GM12878 (cell line): ENCODE results near the gene THSD4. TPM values are rescaled to one million over a fixed set of nuclear protein-coding genes. Genes with fewer than 3 reads are reported as not detected.

ENCODE experiments used
- ATAC-seq: fragments of 200-7000 bp; cut with Tn5 transposase; 3 replicates; pipeline ENCODE4 v1.9.1; 2020; ENCODE audit warnings: mild to moderate bottlenecking, moderate library complexity
- BruUV-seq: library from RNA; stranded (reverse); fragments of 400-500 nt; replicated peaks from 2 replicates; lab custom pipeline; 2021; lab: Mats Ljungman, UMichigan
- CTCF ChIA-PET: fragments of 300-600 bp; sonication (Branson Sonifier 250); formaldehyde crosslinking; extraction: SDS; loops from one replicate; lab custom pipeline; 2021; ENCODE audit warnings: inconsistent platforms; lab: Yijun Ruan, JAX
- POLR2A ChIA-PET: fragments of 350-600 bp; formaldehyde crosslinking; extraction: SDS; loops from one replicate; lab custom pipeline; 2021; ENCODE audit warnings: inconsistent platforms; lab: Charles Lee
- RAD21 ChIA-PET: fragments of 300-600 bp; sonication (Branson Sonifier 250); formaldehyde crosslinking; loops from one replicate; lab custom pipeline; 2023; ENCODE audit warnings: antibody characterized with exemption; ENCODE audit not compliant: unreplicated experiment; lab: Charles Lee
- SMC1A ChIA-PET: fragments of 300-600 bp; sonication (Branson Sonifier 250); formaldehyde crosslinking; loops from one replicate; lab custom pipeline; 2023; ENCODE audit not compliant: unreplicated experiment, uncharacterized antibody; lab: Charles Lee
- DNase-seq: peaks from one replicate; pipeline ENCODE4 v3.0.0-alpha.2; 2011; ENCODE audit warnings: low read depth, low spot score
- FAIRE-seq: peaks from 3 replicates; lab custom pipeline; 2011; peaks lifted over from hg19 to GRCh38; lab: Jason Lieb, UNC
- H2AFZ ChIP-seq: 2 replicates; pipeline ENCODE4 v1.6.0; 2011; ENCODE audit warnings: low read depth, low read length, control low read depth; ENCODE audit not compliant: control insufficient read depth
- H3K27ac ChIP-seq: 2 replicates; pipeline ENCODE4 v1.5.1; 2011; ENCODE audit warnings: control low read depth; ENCODE audit not compliant: control insufficient read depth, insufficient read depth
- H3K27me3 ChIP-seq, 2 experiments: replicated peaks in 1 of 2; 2 replicates each; pipeline versions ENCODE4 v1.6.0 to v1.6.1; 2011; ENCODE audit warnings: low read length in 1 of 2; ENCODE audit not compliant: control insufficient read depth in 2 of 2, insufficient read depth in 2 of 2
- H3K36me3 ChIP-seq, 2 experiments: 2 replicates each; pipeline ENCODE4 v1.5.1; 2011; ENCODE audit warnings: low read length in 1 of 2; ENCODE audit not compliant: control insufficient read depth in 2 of 2, insufficient read depth in 2 of 2
- H3K4me1 ChIP-seq: 2 replicates; pipeline ENCODE4 v1.6.1; 2011; ENCODE audit warnings: mild to moderate bottlenecking, low read length, moderate library complexity, mixed read lengths; ENCODE audit not compliant: control insufficient read depth, insufficient read depth
- H3K4me2 ChIP-seq: 2 replicates; pipeline ENCODE4 v1.6.0; 2011; ENCODE audit warnings: control low read depth; ENCODE audit not compliant: control insufficient read depth, insufficient read depth
- H3K4me3 ChIP-seq: fragments of 200-600 bp; sonication (generic); 2 replicates; pipeline ENCODE4 v1.5.1; 2016
- H3K79me2 ChIP-seq: 2 replicates; pipeline ENCODE4 v1.6.0; 2011; ENCODE audit warnings: low read length; ENCODE audit not compliant: control insufficient read depth, insufficient read depth
- H3K9ac ChIP-seq: 2 replicates; pipeline ENCODE4 v1.8.0; 2011; ENCODE audit warnings: low read length, control low read depth, mixed read lengths; ENCODE audit not compliant: control insufficient read depth, insufficient read depth
- H3K9me3 ChIP-seq: replicated peaks from 3 replicates; pipeline ENCODE4 v1.5.1; 2011; ENCODE audit warnings: mild to moderate bottlenecking, low read length; ENCODE audit not compliant: control insufficient read depth, insufficient read depth
- H4K20me1 ChIP-seq: 2 replicates; pipeline ENCODE4 v1.6.0; 2011; ENCODE audit not compliant: control insufficient read depth, insufficient read depth
- CBFB ChIP-seq: IDR thresholded peaks from 2 replicates; pipeline ENCODE4 v1.6.1; 2016; ENCODE audit warnings: antibody characterized with exemption, low read depth
- WGBS: methylation state at CpG from one replicate; pipeline ENCODE4 v1.1.6; 2016; ENCODE audit warnings: low lambda C conversion rate; ENCODE audit not compliant: insufficient replicate concordance, insufficient coverage; ENCODE audit errors: missing lambda C conversion rate; 5-methylcytosine and 5-hydroxymethylcytosine counted together
- in situ Hi-C: fragments of 300-500 bp; cut with MboI; formaldehyde crosslinking; loops from 9 replicates; pipeline ENCODE4 v1.14.3; 2018; ENCODE audit warnings: mixed read lengths
- intact Hi-C: fragments of 100-400 bp; cut with micrococcal nuclease; formaldehyde crosslinking; loops from one replicate; pipeline ENCODE4 v1.14.2; 2022; ENCODE audit not compliant: unreplicated experiment
- polyA plus RNA-seq, 11 experiments: library from polyadenylated mRNA; depleted of rRNA in 4 of 11; unstranded in 6 of 11; stranded (reverse) in 5 of 11; fragments of >200 nt; fragmentation: Nextera tagmentation in 4 of 11; fragmentation: Illumina TruSeq in 1 of 11; extraction: Ambion mirVana in 4 of 11; extraction: Trizol in 1 of 11; gene quantifications; 1 replicate in 1 of 11; 2 replicates in 10 of 11; pipeline versions ENCODE4 v1.2.1 to v1.2.3, GENCODE V29; 2011 to 2016; ENCODE audit warnings: inconsistent platforms in 2 of 11, missing spikeins in 2 of 11, low read depth in 1 of 11
- total RNA-seq, 4 experiments: library from RNA; depleted of rRNA in 3 of 4; stranded (reverse); fragments of >200 nt in 3 of 4; fragmentation: Illumina TruSeq in 1 of 4; extraction: Trizol in 1 of 4; gene quantifications; 2 replicates each; pipeline versions ENCODE4 v1.2.1 to v1.2.3, GENCODE V29; 2013 to 2021
- TF ChIP-seq, protein P1 (sequence below): fragments of 450-650 bp; IDR thresholded peaks from 2 replicates; pipeline ENCODE4 v1.6.1; 2016; ENCODE audit warnings: mild to moderate bottlenecking, moderate library complexity, borderline replicate concordance
- TF ChIP-seq, protein P2 (sequence below): fragments of 150-350 bp; IDR thresholded peaks from 2 replicates; pipeline ENCODE4 v1.6.1; 2016; ENCODE audit warnings: low read depth, low read length
- TF ChIP-seq, protein P3 (sequence below): IDR thresholded peaks from 2 replicates; pipeline ENCODE4 v1.6.1; 2011; ENCODE audit warnings: low read depth, mild to moderate bottlenecking, low read length, moderate library complexity, borderline replicate concordance; ENCODE audit errors: extremely low read depth

The THSD4 gene
- total and polyA plus RNA-seq, 10 of the 15 experiments (the other 5 are each of a cell fraction or from before 2014, with no cell fraction given), result 0.04 to 0.13 (median 0.05) TPM; not detected in 7

DNA sequence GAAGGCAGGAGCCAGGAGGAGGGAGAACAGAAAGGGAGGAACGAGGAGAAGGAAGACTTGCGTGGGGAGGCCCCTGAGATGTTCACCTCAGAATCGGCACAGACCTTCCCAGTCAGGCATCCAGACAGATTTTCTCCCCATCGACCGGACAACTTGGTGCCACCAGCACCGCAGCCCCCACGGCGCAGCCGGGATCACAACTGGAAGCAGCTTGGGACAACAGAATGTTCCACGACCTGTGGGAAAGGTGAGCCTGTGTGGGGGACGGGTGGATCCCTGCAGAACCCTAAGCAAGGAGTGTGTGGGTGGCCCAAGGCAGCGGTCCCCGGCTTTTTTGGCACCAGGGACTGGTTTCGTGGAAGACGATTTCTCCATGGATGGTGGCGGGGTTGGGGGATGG lies 622.5 kb downstream of the THSD4 start:
- H3K36me3 ChIP-seq, result no peaks in the 10 kb centered on the region
- H4K20me1 ChIP-seq, result no peaks in the 10 kb centered on the region
- TF ChIP-seq, protein P1, sequence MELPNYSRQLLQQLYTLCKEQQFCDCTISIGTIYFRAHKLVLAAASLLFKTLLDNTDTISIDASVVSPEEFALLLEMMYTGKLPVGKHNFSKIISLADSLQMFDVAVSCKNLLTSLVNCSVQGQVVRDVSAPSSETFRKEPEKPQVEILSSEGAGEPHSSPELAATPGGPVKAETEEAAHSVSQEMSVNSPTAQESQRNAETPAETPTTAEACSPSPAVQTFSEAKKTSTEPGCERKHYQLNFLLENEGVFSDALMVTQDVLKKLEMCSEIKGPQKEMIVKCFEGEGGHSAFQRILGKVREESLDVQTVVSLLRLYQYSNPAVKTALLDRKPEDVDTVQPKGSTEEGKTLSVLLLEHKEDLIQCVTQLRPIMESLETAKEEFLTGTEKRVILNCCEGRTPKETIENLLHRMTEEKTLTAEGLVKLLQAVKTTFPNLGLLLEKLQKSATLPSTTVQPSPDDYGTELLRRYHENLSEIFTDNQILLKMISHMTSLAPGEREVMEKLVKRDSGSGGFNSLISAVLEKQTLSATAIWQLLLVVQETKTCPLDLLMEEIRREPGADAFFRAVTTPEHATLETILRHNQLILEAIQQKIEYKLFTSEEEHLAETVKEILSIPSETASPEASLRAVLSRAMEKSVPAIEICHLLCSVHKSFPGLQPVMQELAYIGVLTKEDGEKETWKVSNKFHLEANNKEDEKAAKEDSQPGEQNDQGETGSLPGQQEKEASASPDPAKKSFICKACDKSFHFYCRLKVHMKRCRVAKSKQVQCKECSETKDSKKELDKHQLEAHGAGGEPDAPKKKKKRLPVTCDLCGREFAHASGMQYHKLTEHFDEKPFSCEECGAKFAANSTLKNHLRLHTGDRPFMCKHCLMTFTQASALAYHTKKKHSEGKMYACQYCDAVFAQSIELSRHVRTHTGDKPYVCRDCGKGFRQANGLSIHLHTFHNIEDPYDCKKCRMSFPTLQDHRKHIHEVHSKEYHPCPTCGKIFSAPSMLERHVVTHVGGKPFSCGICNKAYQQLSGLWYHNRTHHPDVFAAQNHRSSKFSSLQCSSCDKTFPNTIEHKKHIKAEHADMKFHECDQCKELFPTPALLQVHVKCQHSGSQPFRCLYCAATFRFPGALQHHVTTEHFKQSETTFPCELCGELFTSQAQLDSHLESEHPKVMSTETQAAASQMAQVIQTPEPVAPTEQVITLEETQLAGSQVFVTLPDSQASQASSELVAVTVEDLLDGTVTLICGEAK, result no peak
- TF ChIP-seq, protein P2, sequence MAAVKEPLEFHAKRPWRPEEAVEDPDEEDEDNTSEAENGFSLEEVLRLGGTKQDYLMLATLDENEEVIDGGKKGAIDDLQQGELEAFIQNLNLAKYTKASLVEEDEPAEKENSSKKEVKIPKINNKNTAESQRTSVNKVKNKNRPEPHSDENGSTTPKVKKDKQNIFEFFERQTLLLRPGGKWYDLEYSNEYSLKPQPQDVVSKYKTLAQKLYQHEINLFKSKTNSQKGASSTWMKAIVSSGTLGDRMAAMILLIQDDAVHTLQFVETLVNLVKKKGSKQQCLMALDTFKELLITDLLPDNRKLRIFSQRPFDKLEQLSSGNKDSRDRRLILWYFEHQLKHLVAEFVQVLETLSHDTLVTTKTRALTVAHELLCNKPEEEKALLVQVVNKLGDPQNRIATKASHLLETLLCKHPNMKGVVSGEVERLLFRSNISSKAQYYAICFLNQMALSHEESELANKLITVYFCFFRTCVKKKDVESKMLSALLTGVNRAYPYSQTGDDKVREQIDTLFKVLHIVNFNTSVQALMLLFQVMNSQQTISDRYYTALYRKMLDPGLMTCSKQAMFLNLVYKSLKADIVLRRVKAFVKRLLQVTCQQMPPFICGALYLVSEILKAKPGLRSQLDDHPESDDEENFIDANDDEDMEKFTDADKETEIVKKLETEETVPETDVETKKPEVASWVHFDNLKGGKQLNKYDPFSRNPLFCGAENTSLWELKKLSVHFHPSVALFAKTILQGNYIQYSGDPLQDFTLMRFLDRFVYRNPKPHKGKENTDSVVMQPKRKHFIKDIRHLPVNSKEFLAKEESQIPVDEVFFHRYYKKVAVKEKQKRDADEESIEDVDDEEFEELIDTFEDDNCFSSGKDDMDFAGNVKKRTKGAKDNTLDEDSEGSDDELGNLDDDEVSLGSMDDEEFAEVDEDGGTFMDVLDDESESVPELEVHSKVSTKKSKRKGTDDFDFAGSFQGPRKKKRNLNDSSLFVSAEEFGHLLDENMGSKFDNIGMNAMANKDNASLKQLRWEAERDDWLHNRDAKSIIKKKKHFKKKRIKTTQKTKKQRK, result no peak
- TF ChIP-seq CBFB, result no peak
- TF ChIP-seq, protein P3, sequence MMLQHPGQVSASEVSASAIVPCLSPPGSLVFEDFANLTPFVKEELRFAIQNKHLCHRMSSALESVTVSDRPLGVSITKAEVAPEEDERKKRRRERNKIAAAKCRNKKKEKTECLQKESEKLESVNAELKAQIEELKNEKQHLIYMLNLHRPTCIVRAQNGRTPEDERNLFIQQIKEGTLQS, result no peak
- ChIA-PET CTCF (interaction anchor here (0.8 to 1.7 kb wide), 2 partner anchors 9 to 43 kb away, joined by 3 to 5 read pairs; no protein-coding TSS in a partner anchor), RAD21 (no interaction called here), SMC1A (no interaction called here), POLR2A (no interaction called here)
- no peak overlapping the region for H2AFZ ChIP-seq
- FAIRE-seq (no peak), ATAC-seq (no peak), DNase-seq (no peak)
- intact Hi-C loops (no loop called here), in situ Hi-C loops (no loop called here)
- no peaks in the 10 kb centered on the region for H3K79me2 ChIP-seq
- peaks cover 1 to 10% of the 10 kb centered on the region in 2 experiments; a peak in 3 of 4 replicates for H3K27me3 ChIP-seq
- no TSS peak for BruUV-seq
- H3K4me2 ChIP-seq, result no peak overlapping the region
- no peaks in the 10 kb centered on the region for H3K9me3 ChIP-seq
- 25% methylated on average over 15 of the region's 16 CpGs for WGBS
- no peak overlapping the region for H3K9ac ChIP-seq
- no peak overlapping the region for H3K27ac ChIP-seq
- no peaks in the 10 kb centered on the region for H3K4me1 ChIP-seq
- H3K4me3 ChIP-seq, result no peak overlapping the region
